GM18873 (cell line): ENCODE measurements around the gene SLC15A3.

Experiments
- ATAC-seq: cut with Tn5 transposase; IDR thresholded peaks from one replicate; pipeline ENCODE4 v1.9.1; 2021; ENCODE audit warnings: mild to moderate bottlenecking, moderate library complexity, moderate number of reproducible peaks; ENCODE audit not compliant: unreplicated experiment, low FRiP score

Gene SLC15A3

GRCh38 chr11:60951904-60952741 is at the start of gene SLC15A3:
TSS of gene SLC15A3 (minus strand) at chr11:60952176. CDS start at chr11:60951551, 625 bp downstream.
- peak; percentile 59 for ATAC-seq

DNA sequence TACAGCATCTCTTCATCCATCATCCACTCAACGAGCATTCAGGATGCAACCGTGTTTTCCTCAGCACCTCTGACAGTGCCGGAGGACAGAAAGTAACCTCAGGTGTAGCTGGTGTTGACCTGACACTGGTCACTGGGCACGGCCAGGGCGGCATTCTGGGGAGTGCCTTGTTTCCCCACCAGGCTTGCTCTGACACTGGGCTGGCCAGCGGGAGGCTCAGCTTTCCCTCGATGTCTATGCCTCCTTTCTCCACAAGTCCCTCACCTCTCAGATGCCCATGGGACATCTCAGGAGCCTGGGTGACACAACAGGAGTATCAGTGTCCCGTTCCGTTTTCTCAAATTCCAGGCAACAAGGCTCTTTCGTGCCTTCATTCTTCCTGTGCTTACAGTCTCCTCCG is 48.5 kb upstream of the SLC15A3 start:
- no peak for ATAC-seq

- no peak for ATAC-seq
These were observed 44.6 kb upstream of the SLC15A3 start for GRCh38 chr11:60996381-60997138.

DNA sequence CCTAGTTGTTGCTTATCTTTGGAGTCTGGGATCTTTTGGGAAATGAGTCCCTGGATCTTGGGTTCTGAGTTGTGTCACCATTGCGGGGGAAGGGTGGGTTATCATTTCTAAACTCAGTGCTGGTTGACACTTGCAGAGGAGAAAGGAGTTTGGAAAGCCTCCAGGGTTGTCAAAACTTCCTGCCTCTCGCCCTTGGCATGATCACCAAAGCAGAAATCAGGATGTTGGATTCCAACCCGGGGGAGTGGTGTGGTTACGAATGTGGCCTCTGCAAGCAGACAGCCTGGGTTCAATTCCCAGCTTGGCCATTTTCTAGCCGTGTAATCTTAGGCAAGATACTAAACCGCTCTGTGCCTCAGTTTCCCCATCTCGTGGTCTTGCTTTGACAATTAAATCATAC is 43.8 kb upstream of the SLC15A3 start:
- ATAC-seq, result no peak

GRCh38 chr11:60994541-60995080 is 42.6 kb upstream of the SLC15A3 start:
- ATAC-seq, result no peak

DNA sequence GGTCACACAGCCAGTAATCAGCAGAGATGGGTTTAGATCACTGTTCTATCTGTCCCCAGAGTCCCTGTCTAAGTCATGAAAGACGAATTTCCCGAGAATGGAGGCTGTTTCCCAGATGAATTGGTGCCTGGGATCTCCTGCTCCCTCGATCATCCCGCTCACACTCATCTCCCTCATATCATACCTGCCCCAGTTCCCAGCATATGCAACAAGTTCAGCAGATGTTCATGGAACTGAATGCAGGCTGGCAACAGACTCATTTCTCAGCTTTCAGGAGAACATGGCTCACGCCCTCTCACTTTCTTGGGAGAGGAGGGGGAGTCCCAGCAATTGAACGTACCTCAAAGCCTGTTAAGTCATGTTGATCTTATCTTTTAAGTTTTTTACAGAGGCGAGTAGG is 41.6 kb upstream of the SLC15A3 start:
- no peak for ATAC-seq

- ATAC-seq, result no peak
These were observed 41.0 kb upstream of the SLC15A3 start for GRCh38 chr11:60992842-60993409.

- no peak for ATAC-seq
These were observed 39.5 kb upstream of the SLC15A3 start for GRCh38 chr11:60991457-60991856.

GRCh38 chr11:60989093-60989650 is 37.2 kb upstream of the SLC15A3 start:
- ATAC-seq, result no peak

GRCh38 chr11:60988658-60989057 is 36.7 kb upstream of the SLC15A3 start:
- ATAC-seq, result no peak

DNA sequence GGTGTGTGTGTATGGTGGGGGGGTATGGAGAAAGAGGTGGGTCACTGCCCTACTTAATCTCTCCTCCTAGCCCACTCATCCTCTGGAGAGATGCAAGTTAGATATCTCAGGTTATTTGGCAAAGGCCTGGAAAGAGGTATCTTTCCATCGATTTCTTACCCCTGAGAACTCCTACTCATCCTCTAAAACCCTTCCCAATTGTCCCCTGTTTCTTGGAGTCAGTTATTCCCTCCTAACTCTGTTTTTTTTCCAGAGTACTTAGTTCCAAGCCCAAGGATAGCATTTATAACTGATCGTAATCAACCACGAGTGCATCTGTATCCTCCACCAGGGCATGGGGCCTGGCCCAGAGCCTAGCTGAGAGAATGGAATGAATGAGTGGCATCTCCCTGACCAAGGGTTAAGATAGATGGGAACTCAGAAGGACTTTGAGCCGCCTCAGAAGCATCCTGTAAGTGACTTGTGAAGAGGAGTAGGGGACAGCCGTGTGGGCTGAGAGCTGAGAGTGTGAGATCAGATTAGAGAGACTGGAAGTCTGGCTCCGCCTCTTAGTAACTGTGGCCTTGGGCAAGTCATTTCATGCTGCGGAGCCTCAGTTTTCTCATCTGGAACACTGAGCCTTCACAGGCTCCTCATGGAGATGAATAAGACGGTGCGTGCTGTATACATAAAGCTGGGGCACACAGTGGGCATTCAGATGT is 35.8 kb upstream of the SLC15A3 start:
- ATAC-seq, result no peak

DNA sequence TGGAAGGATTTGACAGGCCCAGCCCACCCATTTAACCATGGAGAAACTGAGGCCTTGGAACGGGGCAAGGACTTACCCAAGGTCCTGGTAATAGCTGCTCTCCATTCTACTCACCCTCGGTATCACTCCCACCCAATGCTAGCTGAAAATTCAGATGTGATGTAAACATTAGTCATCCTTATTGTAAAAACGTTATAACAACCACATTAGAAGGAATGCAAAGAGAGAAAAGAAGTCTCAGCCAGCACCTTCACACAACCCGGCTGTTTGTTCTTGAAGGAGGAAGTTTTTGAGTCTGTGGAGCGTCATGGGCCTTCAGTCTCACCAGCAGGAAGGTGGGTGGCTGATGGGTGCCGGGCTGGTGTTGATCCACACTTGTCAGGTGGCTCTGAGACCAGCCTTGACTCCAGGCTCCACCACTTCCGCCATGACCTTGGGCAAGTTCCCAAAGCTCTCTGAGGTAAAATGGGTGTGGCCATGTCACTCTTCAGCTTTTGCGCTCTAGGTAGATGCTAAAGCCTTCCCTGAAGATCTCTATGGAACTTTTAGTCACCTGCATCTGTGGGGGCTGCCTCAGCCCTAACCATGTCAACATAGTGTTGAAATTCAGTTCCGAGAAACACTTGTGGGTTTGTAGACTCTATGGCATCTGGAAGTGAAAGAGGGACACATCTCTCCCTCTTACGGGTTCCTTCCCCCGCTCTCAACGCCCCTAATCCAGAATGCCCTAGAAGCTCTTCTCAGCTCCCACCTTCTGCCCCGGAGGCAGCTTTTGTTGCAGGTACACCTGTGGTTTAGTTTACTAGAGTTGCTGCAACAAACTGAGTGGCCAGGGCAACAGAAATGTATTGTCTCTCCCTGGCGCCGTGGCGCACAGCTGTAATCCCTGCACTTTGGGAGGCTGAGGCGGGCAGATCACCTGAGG is 34.3 kb upstream of the SLC15A3 start:
- no peak for ATAC-seq

GRCh38 chr11:60985501-60985900 is 33.5 kb upstream of the SLC15A3 start:
- ATAC-seq, result no peak

DNA sequence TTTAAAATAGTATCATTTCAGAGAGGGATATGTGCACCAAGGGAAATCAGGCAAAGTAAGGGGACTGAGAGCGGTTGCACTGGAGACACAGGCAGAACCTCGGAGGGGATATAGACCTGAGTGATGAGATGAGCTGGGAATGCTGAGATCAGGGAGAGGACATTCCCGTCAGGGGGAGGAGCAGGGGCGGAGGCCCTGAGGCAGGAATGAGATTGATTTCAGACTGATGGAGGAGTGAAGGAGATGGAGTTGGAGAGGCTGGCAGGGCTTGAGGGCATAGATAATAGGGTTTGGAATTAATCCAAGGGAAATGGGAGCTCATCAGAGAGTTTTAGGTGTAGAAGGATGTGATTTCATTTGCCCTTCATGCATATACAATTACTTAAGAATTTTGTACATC is 32.7 kb upstream of the SLC15A3 start:
- no peak for ATAC-seq

GRCh38 chr11:60984149-60984548 is 32.2 kb upstream of the SLC15A3 start:
- ATAC-seq, result no peak

DNA sequence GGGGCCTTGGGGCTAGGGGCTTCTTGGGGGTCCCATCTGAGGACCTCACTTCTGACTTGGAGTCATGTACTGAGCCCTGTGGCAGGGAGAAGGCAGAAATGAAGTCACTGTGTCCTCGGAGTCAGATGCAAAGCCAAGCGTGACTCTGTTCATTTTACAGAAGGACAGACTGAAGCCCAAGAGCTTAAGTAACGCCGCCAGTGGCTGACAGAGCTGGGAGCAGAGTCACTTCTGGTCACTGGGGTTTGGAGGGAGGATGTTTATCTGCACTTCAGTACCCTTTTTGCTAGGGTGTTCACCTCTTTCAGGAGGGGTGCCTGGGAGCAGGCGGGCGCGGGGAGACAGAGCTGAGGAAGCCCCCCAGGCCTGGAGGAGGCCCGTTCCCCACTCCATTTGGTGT is 30.2 kb upstream of the SLC15A3 start:
- ATAC-seq, result no peak

DNA sequence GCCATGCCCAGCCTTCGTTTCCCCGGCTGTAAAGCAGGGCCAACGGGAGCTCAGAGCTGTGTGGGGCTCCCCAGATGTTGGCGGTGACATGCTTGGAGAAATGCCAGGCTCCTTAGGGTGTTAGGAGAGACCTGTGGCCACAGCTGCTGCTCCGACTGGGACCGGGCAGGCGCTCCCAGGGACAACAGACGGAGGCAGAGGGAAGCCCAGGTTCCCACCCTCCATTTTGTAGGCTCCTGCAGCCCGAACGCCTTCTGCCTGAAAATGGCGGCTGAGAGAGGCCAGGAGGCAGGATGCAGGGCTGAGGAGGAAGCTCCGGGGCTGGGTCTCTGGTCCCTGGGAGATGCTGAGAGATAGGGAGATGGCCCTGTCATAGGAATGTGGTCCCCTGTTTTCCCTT is 29.5 kb upstream of the SLC15A3 start:
- ATAC-seq, result no peak

DNA sequence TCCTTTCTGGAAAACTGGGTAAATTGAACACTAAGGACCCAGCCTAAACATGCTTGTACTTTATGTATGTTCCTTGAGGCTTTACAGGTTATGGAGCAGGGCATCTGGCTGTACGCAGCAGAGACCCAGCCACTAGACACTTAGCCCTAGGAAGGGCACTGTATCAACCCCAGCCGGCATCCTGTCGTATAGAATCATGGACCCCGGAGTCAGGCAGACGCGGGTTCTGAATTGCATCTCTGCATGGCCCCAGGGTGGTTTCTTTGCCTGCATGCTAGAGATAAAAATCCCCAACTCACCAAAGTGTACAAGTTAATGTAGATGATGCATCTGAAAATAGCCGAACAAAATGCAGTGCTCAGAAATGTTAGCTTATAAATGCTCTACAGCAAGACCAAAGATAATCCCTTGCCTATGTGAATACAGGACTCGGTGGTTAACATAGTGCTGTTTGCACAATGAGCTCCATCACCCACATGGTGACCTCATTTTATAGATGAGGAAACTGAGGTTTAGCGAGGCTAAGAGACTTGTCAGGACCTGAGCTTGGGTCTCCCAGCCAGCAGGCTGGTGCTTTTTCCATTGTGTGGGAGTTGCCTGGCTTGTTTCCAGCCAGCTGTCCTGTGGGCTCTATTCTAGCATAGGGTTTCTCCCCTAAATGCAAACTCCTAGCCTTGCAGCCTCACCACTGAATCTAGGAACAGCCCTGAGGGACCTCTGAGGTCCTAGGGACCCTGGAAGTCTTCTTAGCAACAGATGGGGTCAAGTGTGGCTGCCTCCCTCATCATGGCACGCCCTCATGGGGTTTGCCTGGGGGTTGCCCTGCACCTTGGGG is 26.8 kb upstream of the SLC15A3 start:
- ATAC-seq, result no peak
